GM21423 (cell line): ENCODE measurements around the gene CENPT.
A peak's percentile ranks its signal among the peaks of the same experiment; 100 is the strongest.

Experiments used
- ATAC-seq: cut with Tn5 transposase; IDR thresholded peaks from one replicate; pipeline ENCODE4 v1.9.1; 2021; ENCODE audit warnings: mild to moderate bottlenecking, moderate library complexity; ENCODE audit not compliant: unreplicated experiment

CENPT gene

DNA sequence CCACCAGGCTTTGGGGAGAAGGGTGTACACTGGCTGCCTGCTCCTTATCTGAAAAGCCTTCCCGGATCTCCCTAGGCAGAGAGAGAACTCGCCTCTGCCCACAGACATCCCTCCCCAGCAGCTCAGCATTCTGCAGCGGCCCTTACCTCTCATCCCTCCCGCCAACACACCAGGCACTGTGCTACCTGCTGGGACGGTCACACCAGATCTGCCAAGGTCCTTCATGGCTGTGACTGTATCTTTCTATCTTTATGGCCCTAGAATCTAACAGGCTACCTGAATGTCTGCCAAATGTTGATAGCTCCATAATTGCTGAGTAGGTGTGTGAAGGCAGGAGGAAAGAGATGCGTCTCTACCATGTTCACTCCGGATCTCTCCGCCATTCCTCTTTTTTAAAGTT is 32.9 kb downstream of the CENPT start:
- no peak for ATAC-seq

- no peak for ATAC-seq
These were observed 35.6 kb downstream of the CENPT start for GRCh38 chr16:67811899-67812298.

DNA sequence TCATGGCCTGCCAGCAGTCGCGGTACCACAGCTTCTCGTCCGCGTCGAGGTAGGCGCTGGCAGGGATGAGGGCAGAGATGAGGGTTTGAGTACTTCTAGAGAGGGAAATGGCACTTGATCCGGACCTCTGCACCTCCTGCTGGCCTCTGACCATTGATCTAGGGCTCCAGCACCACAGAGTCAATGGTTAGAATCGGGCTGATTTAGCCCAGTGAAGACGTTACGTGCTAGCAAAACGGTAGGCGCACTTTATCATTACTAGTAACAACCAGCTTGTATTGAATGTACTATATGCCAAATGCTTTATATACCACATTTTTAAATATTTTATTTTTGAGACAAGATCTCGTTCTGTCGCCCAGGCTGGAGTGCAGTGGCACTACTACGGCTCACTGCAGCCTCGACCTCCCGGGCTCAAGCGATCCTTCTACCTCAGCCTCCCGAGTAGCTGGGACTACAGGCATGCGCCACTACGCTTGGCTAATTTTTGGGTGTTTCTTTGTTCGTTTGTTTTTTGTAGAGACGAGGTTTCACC is 40.3 kb downstream of the CENPT start:
- ATAC-seq: no peak

DNA sequence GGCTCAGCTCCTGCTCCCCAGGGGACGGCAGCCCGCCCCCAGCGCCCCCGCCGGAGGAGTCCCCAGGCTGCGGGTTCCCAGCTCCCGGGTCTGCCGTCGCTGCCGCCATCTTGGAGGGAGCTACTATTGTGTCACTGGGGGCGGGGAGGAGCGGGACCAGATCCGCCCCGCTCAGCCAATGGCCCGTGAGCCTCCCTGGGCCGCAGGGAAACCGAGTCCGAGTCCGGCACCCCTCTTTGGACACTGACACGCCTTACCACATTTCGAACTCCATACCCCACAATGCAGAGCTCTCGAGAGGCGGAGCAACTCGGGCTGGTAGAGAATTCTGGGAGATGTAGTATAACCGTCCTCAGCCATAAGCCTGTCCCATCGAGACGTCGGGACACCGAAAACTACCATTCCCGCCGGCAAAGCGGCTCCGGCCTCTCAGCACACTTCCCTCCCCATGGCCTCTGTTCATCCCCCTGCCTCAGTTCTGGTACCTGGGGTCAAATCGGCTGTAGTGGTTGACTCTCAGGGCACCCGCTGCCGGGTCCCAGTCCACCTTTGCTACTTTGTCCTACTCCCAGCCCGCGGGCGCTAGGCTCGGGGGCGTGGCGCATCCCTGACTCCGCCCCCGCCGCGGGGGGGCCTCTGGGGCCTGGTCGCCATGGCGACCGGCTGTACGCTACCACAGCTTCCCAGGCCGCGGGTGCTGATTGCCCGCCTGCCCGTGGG is 40.9 kb downstream of the CENPT start, which contains the start of the genes RANBP10 and TSNAXIP1:
TSS of gene RANBP10 (minus strand) at position 133 of the 720 bp plus-strand sequence. CDS start at position 109, 24 bp downstream.
TSS of gene TSNAXIP1 (plus strand) at position 462 of the 720 bp plus-strand sequence. CDS start 261 bp downstream, outside the sequence.
- ATAC-seq: peak; percentile 91

DNA sequence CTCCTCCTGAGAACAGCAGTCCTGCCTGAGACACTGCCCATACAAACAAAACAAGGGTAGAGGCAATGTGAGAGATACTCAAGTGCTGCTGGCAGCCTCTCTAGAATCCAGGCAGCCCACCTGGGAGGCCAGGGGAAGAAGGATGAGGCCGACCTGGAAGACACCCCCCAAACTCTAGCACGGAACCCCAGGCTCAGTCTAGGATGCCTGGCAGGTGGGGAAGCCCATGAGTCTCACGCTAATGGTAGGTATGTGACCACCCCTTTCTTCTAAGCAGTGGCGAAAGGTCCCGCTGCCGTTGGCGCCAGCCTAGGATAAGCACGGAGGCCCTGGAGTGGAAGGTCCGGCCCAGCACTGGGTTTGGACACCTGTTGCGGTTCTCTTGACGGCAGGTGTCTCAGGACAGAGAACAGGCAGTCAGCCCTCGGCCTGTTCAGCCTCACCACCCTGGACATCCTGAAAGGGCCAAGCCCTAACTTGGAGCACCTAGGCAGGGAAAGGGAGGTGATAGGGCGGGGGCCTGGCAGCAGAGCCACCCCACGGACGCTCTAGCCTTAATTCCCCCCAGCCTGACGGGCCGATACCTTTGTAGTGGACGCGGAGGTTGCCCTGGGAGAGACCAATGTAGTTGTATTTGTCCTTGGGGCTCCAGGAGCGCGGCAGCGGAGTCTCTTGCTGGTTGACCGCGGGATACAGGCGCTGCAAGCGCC is 41.6 kb downstream of the CENPT start:
- no peak for ATAC-seq

- ATAC-seq: no peak
These were observed 42.5 kb downstream of the CENPT start for GRCh38 chr16:67804853-67805542.

DNA sequence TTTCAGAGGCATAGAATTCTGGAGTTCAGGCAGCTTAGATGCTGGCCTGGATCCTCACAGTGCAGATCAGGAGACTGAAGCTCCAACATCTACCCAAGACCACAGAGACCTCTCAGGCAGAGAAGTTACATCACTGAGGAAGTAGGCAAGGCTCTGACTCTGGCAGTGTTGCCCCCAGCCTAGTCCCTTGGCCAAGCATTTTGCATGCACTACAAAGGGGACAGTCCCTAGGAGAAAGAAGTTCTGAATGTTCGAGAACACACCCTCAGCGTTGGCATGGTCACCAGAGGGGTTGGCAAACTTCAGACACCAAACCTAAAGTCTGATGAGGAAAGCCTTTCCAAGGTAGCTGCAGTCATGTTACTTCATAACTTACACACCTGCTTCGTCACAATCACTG is 43.6 kb downstream of the CENPT start:
- no peak for ATAC-seq

DNA sequence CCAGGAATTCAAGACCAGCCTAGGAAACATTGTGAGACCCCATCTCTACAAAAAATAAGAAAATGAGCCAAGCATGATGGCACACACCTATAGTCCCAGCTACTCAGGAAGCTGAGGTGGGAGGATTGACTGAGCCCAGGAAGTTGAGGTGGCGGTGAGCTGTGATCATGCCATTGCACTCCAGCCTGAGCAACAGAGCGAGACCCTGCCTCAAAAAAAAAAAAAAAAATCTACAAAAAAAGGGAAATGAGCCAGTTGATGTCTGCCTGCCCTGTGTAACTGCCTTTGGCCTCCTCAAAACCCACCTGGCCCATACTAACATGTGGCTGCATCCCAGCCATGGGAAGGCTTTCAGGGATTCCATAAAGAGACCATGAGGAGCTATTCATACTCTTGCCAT is 45.6 kb downstream of the CENPT start:
- ATAC-seq: peak; percentile 24

GRCh38 chr16:67801241-67801640 is 46.3 kb downstream of the CENPT start:
- no peak for ATAC-seq

DNA sequence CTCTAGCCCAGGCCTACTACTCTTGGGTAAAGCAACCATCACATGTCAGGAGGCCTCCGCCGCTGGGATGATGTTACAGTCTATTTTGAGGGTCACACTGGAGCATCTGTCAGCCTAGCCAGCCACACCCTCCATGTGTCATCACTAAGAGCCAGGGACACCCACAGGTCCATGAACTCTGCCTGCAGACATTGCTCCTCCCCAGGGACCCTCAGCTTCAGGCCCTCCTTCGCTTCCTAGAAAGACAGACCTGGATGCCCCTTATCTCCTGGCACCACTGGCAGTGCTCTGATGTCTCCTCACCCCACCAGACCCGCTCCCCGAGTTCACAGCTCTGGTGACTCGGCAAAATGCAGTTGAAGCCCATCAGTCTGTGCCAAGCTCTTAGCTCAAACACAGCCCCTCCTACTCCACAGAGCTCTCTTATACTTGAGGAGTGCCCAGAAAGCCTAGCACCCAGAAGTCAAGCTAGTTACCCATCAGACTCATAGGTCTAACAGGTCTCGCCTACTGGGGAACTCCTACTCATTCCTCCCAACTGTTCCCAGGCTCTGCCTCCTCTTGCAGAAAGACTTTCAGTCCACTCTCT is 47.1 kb downstream of the CENPT start:
- no peak for ATAC-seq

GRCh38 chr16:67796099-67796718 is 51.3 kb downstream of the CENPT start:
- no peak for ATAC-seq

- ATAC-seq: no peak
These were observed 57.4 kb downstream of the CENPT start for GRCh38 chr16:67790071-67790470.

DNA sequence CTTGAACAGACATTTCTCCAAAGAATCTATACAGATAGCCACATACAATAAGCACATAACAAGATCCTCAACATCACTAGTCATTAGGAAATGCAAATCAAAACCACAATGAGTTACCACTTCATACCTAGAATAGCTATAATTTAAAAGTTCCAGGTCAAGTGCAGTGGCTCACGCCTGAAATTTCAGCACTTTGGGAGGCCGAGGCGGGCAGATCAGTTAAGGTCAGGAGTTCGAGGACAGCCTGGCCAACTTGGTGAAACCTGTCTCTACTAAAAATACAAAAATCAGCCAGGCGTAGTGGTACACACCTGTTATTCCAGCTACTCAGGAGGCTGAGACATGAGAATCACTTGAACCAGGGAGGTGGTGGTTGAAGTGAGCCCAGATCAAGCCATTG is 61.0 kb downstream of the CENPT start:
- ATAC-seq: no peak

DNA sequence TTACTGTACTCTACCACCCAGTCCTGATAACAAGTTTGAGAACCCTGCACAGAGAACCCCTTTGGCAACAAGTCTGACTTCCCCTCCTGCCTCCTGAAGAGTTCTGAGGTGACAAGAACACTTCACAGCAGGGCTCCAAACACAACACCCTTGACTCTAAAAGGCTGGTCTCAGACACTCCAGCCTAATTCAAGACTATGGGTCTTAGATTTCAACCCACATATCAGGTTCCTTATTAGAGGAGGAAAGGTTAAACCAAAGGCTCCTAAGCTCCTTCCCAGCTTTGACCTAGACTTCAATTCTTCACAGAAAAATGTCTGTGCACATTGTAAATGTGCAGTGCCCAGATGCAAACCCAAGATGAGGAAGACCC is 64.2 kb downstream of the CENPT start:
- ATAC-seq: no peak

- ATAC-seq: no peak
These were observed 64.7 kb downstream of the CENPT start for GRCh38 chr16:67782567-67783352.

- no peak for ATAC-seq
These were observed 66.0 kb downstream of the CENPT start for GRCh38 chr16:67781565-67781921.

GRCh38 chr16:67780847-67781564 is 66.5 kb downstream of the CENPT start:
- no peak for ATAC-seq

- ATAC-seq: no peak
These were observed 68.1 kb downstream of the CENPT start for GRCh38 chr16:67779256-67780014.
